Measurements from ENCODE around the gene RHBDD3. TPM values are rescaled to one million over a fixed set of nuclear protein-coding genes. Genes with fewer than 3 reads are reported as not detected.
"Not testable (repeated sequence)": the region's sequence is repeated elsewhere in the genome, so short reads cannot be mapped to it uniquely, and the experiment has no call there.

The RHBDD3 gene
- total RNA-seq, 1 donor from 2014 or later, result 41.0 TPM

GRCh38 chr22:29224121-29224858 lies 43.5 kb downstream of the RHBDD3 start:
- TF ChIP-seq CTCF (IDR thresholded peaks at IDR 0.05), result no peak
- no peak overlapping the region for H3K27ac Mint-ChIP-seq (ENCODE audit: unreplicated experiment)
- no peak overlapping the region for H3K4me3 Mint-ChIP-seq (ENCODE audit: unreplicated experiment)
- peaks cover 8% of the 10 kb centered on the region for H3K4me1 Mint-ChIP-seq (ENCODE audit: unreplicated experiment)
- H3K9me3 Mint-ChIP-seq (ENCODE audit: unreplicated experiment), result no peaks in the 10 kb centered on the region
- no peak for DNase-seq (ENCODE audit: extremely low spot score, unreplicated experiment)
- no peaks in the 10 kb centered on the region for H3K27me3 Mint-ChIP-seq (ENCODE audit: unreplicated experiment)
- H3K36me3 Mint-ChIP-seq (ENCODE audit: unreplicated experiment), result no peaks in the 10 kb centered on the region

GRCh38 chr22:29219881-29220670 lies 47.7 kb downstream of the RHBDD3 start:
- no peaks in the 10 kb centered on the region for H3K9me3 Mint-ChIP-seq (ENCODE audit: unreplicated experiment)
- H3K27me3 Mint-ChIP-seq (ENCODE audit: unreplicated experiment), result peaks cover 4% of the 10 kb centered on the region
- no peak for DNase-seq (ENCODE audit: extremely low spot score, unreplicated experiment)
- no peak overlapping the region for H3K4me3 Mint-ChIP-seq (ENCODE audit: unreplicated experiment)
- no peak overlapping the region for H3K27ac Mint-ChIP-seq (ENCODE audit: unreplicated experiment)
- no peak for TF ChIP-seq CTCF (IDR thresholded peaks at IDR 0.05)
- H3K36me3 Mint-ChIP-seq (ENCODE audit: unreplicated experiment), result no peaks in the 10 kb centered on the region
- no peaks in the 10 kb centered on the region for H3K4me1 Mint-ChIP-seq (ENCODE audit: unreplicated experiment)

GRCh38 chr22:29219409-29219782 lies 48.4 kb downstream of the RHBDD3 start:
- not testable (repeated sequence) for H3K27ac Mint-ChIP-seq (ENCODE audit: unreplicated experiment); H3K9me3 Mint-ChIP-seq (ENCODE audit: unreplicated experiment); H3K27me3 Mint-ChIP-seq (ENCODE audit: unreplicated experiment); H3K4me1 Mint-ChIP-seq (ENCODE audit: unreplicated experiment); H3K36me3 Mint-ChIP-seq (ENCODE audit: unreplicated experiment); DNase-seq (ENCODE audit: extremely low spot score, unreplicated experiment); H3K4me3 Mint-ChIP-seq (ENCODE audit: unreplicated experiment)

GRCh38 chr22:29218758-29219408 lies 48.9 kb downstream of the RHBDD3 start:
- no peak for TF ChIP-seq CTCF (IDR thresholded peaks at IDR 0.05)
- Mint-ChIP-seq H3K4me1 (ENCODE audit: unreplicated experiment) (no peaks in the 10 kb centered on the region), H3K4me3 (ENCODE audit: unreplicated experiment) (no peak overlapping the region), H3K27ac (ENCODE audit: unreplicated experiment) (no peak overlapping the region), H3K36me3 (ENCODE audit: unreplicated experiment) (no peaks in the 10 kb centered on the region), H3K9me3 (ENCODE audit: unreplicated experiment) (no peaks in the 10 kb centered on the region), H3K27me3 (ENCODE audit: unreplicated experiment) (peaks cover 9% of the 10 kb centered on the region)
- no peak for DNase-seq (ENCODE audit: extremely low spot score, unreplicated experiment)

GRCh38 chr22:29217827-29218757 lies 49.7 kb downstream of the RHBDD3 start:
- no peaks in the 10 kb centered on the region for H3K36me3 Mint-ChIP-seq (ENCODE audit: unreplicated experiment)
- no peaks in the 10 kb centered on the region for H3K4me1 Mint-ChIP-seq (ENCODE audit: unreplicated experiment)
- no peaks in the 10 kb centered on the region for H3K9me3 Mint-ChIP-seq (ENCODE audit: unreplicated experiment)
- no peak for TF ChIP-seq CTCF (IDR thresholded peaks at IDR 0.05)
- H3K27me3 Mint-ChIP-seq (ENCODE audit: unreplicated experiment), result peaks cover 9% of the 10 kb centered on the region
- no peak for DNase-seq (ENCODE audit: extremely low spot score, unreplicated experiment)
- H3K27ac Mint-ChIP-seq (ENCODE audit: unreplicated experiment), result no peak overlapping the region
- H3K4me3 Mint-ChIP-seq (ENCODE audit: unreplicated experiment), result no peak overlapping the region
